GM23338 (cell line): ENCODE data around the gene NAA15. TPM values are rescaled to one million over a fixed set of nuclear protein-coding genes. Genes with fewer than 3 reads are reported as not detected.

Experiments used
- CTCF ChIP-seq, 2 experiments: fragments of 200-600 bp in 1 of 2; sonication (generic) in 1 of 2; conservative IDR thresholded peaks; 2 replicates each; pipeline versions ENCODE4 v1.5.1 to v1.6.1; 2016 to 2017; ENCODE audit warnings: antibody characterized with exemption in 2 of 2, low read depth in 2 of 2, mild to moderate bottlenecking in 2 of 2, moderate library complexity in 1 of 2
- POLR2AphosphoS5 ChIP-seq: IDR thresholded peaks from 2 replicates; pipeline ENCODE4 v1.6.1; 2016; ENCODE audit warnings: antibody characterized with exemption, low read depth
- ZNF462 ChIP-seq: fragments of 250-450 bp; sonication (Bioruptor Pico); IDR thresholded peaks from 2 replicates; pipeline ENCODE4 v1.5.0; 2020; ENCODE audit warnings: mild to moderate bottlenecking, moderate library complexity
- polyA plus RNA-seq: library from polyadenylated mRNA; unstranded; fragments of >200 nt; fragmentation: Nextera tagmentation; extraction: Ambion mirVana; gene quantifications from 2 replicates; pipeline ENCODE4 v1.2.1, GENCODE V29; 2016
- total RNA-seq: library from RNA; depleted of rRNA; stranded (reverse); fragments of >200 nt; shearing (Covaris generic); gene quantifications from 2 replicates; pipeline ENCODE4 v1.2.3, GENCODE V29; 2014
- TF ChIP-seq, protein P1 (sequence below): IDR thresholded peaks from one replicate; pipeline ENCODE4 v1.6.1; 2018; ENCODE audit warnings: antibody characterized with exemption; ENCODE audit not compliant: unreplicated experiment

NAA15 gene
- total and polyA plus RNA-seq, 2 experiments from 2014 or later: 80.1 to 101 TPM

- no peak for TF ChIP-seq ZNF462 (CRISPR knock-in tag)
- TF ChIP-seq, protein P1, sequence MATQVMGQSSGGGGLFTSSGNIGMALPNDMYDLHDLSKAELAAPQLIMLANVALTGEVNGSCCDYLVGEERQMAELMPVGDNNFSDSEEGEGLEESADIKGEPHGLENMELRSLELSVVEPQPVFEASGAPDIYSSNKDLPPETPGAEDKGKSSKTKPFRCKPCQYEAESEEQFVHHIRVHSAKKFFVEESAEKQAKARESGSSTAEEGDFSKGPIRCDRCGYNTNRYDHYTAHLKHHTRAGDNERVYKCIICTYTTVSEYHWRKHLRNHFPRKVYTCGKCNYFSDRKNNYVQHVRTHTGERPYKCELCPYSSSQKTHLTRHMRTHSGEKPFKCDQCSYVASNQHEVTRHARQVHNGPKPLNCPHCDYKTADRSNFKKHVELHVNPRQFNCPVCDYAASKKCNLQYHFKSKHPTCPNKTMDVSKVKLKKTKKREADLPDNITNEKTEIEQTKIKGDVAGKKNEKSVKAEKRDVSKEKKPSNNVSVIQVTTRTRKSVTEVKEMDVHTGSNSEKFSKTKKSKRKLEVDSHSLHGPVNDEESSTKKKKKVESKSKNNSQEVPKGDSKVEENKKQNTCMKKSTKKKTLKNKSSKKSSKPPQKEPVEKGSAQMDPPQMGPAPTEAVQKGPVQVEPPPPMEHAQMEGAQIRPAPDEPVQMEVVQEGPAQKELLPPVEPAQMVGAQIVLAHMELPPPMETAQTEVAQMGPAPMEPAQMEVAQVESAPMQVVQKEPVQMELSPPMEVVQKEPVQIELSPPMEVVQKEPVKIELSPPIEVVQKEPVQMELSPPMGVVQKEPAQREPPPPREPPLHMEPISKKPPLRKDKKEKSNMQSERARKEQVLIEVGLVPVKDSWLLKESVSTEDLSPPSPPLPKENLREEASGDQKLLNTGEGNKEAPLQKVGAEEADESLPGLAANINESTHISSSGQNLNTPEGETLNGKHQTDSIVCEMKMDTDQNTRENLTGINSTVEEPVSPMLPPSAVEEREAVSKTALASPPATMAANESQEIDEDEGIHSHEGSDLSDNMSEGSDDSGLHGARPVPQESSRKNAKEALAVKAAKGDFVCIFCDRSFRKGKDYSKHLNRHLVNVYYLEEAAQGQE: no peak
- TF ChIP-seq CTCF (conservative IDR thresholded peaks at IDR 0.05; ENCODE audit: low read depth in 2 of 2): no peak
- TF ChIP-seq POLR2AphosphoS5: no peak
Measured at GRCh38 chr4:139438141-139438540, 136.8 kb downstream of the NAA15 start (continued).
